Left lobe of liver (tissue), 2 donors: ENCODE data around the gene KLRC4. TPM values are rescaled to one million over a fixed set of nuclear protein-coding genes. Genes with fewer than 3 reads are reported as not detected.
"Not testable (repeated sequence)": the region's sequence is repeated elsewhere in the genome, so short reads cannot be mapped to it uniquely, and the experiment has no call there.

Experiments used
- ATAC-seq: fragments of 200-7000 bp; cut with Tn5 transposase; one replicate; pipeline ENCODE4 v1.9.1; 2020; ENCODE audit warnings: mild to moderate bottlenecking, moderate library complexity
- DNase-seq: peaks from one replicate; pipeline ENCODE4 v3.0.0-alpha.2; 2020; ENCODE audit warnings: low spot score
- total RNA-seq: library from RNA; stranded (reverse); gene quantifications from one replicate; pipeline ENCODE4 v1.2.1, GENCODE V29; 2021
- donor health status: DM: no; HTN: no; CAD: no; lungs with moderate emphysema.
- donor health status: DM: no; HTN: yes; CAD: no.

Gene KLRC4
- total RNA-seq, result not detected

- DNase-seq (no peak), ATAC-seq (no peak)
Observed at GRCh38 chr12:10409392-10409791, at the start of gene KLRC4. Gene KLRC4 (minus strand): TSS chr12:10409757. CDS start chr12:10409575, 182 bp downstream.

- no peak for DNase-seq
- ATAC-seq, result no peak
Observed at GRCh38 chr12:10457760-10458159, 48.2 kb upstream of the KLRC4 start.

GRCh38 chr12:10456856-10457255 lies 47.3 kb upstream of the KLRC4 start:
- ATAC-seq, result no peak
- no peak for DNase-seq

- DNase-seq, result no peak
- no peak for ATAC-seq
Observed at GRCh38 chr12:10455766-10456165, 46.2 kb upstream of the KLRC4 start.

GRCh38 chr12:10454531-10454930 lies 45.0 kb upstream of the KLRC4 start:
- DNase-seq, result no peak
- ATAC-seq, result no peak

GRCh38 chr12:10453156-10453555 lies 43.6 kb upstream of the KLRC4 start, which contains the start of gene KLRC1:
Gene KLRC1 (minus strand): TSS chr12:10453377. CDS start chr12:10451156, 2,221 bp downstream.
- DNase-seq, result no peak

GRCh38 chr12:10448236-10448635 lies 38.7 kb upstream of the KLRC4 start:
- no peak for DNase-seq
- ATAC-seq, result no peak

More at GRCh38 chr12:10453156-10453555, 43.6 kb upstream of the KLRC4 start, which contains the start of gene KLRC1:
- no peak for ATAC-seq

GRCh38 chr12:10446052-10446451 lies 36.5 kb upstream of the KLRC4 start:
- not testable (repeated sequence) for ATAC-seq, DNase-seq

GRCh38 chr12:10441144-10441543 lies 31.6 kb upstream of the KLRC4 start:
- not testable (repeated sequence) for DNase-seq, ATAC-seq

GRCh38 chr12:10439608-10440274 lies 30.2 kb upstream of the KLRC4 start:
- ATAC-seq, DNase-seq: not testable (repeated sequence)

- ATAC-seq, DNase-seq: not testable (repeated sequence)
Observed at GRCh38 chr12:10437601-10438000, 28.0 kb upstream of the KLRC4 start.

GRCh38 chr12:10435816-10436215 lies 26.3 kb upstream of the KLRC4 start, which contains the start of gene KLRC2:
Gene KLRC2 (minus strand): TSS chr12:10436010. CDS start chr12:10435986, 24 bp downstream.
- ATAC-seq, DNase-seq: not testable (repeated sequence)

- not testable (repeated sequence) for ATAC-seq, DNase-seq
Observed at GRCh38 chr12:10430623-10431022, 21.1 kb upstream of the KLRC4 start.

- not testable (repeated sequence) for DNase-seq, ATAC-seq
Observed at GRCh38 chr12:10425938-10426337, 16.4 kb upstream of the KLRC4 start.

- not testable (repeated sequence) for ATAC-seq, DNase-seq
Observed at GRCh38 chr12:10424260-10424899, 14.8 kb upstream of the KLRC4 start.

GRCh38 chr12:10422159-10422558 lies 12.6 kb upstream of the KLRC4 start:
- not testable (repeated sequence) for ATAC-seq, DNase-seq

- DNase-seq, ATAC-seq: not testable (repeated sequence)
Observed at GRCh38 chr12:10420334-10420733, 10.8 kb upstream of the KLRC4 start, which contains the start of gene KLRC3. Gene KLRC3 (minus strand): TSS chr12:10420595. CDS start chr12:10420550, 45 bp downstream.

GRCh38 chr12:10408842-10409241 lies 715 bp downstream of the KLRC4 start:
- no peak for ATAC-seq
- DNase-seq, result no peak

- ATAC-seq, result no peak
- DNase-seq, result no peak
Observed at GRCh38 chr12:10406725-10407124, 2.8 kb downstream of the KLRC4 start.

GRCh38 chr12:10405294-10405693 lies 4.3 kb downstream of the KLRC4 start:
- no peak for ATAC-seq
- no peak for DNase-seq

GRCh38 chr12:10404798-10405197 lies 4.8 kb downstream of the KLRC4 start:
- DNase-seq (no peak), ATAC-seq (no peak)

GRCh38 chr12:10400829-10401228 lies 8.7 kb downstream of the KLRC4 start:
- DNase-seq (no peak), ATAC-seq (no peak)
